Astrocyte (in vitro differentiated cells and primary cell): ENCODE results near the gene PTPRN2. TPM values are rescaled to one million over a fixed set of nuclear protein-coding genes. Genes with fewer than 3 reads are reported as not detected.

Source experiments
- DNase-seq: peaks from one replicate; pipeline ENCODE4 v3.0.0-alpha.2; 2010; ENCODE audit warnings: low read depth
- FAIRE-seq: peaks from 2 replicates; lab custom pipeline; 2011; peaks lifted over from hg19 to GRCh38; lab: Jason Lieb, UNC
- H2AFZ ChIP-seq: 2 replicates; pipeline ENCODE4 v1.6.0; 2012; ENCODE audit warnings: low read depth, low read length, inconsistent platforms
- H3K27ac ChIP-seq: 2 replicates; pipeline ENCODE4 v1.5.1; 2011; ENCODE audit warnings: low read depth, low read length, inconsistent platforms
- H3K27me3 ChIP-seq: 2 replicates; pipeline ENCODE4 v1.6.0; 2011; ENCODE audit warnings: low read length, inconsistent platforms; ENCODE audit not compliant: insufficient read depth
- H3K36me3 ChIP-seq: 2 replicates; pipeline ENCODE4 v1.5.1; 2011; ENCODE audit warnings: low read length, inconsistent platforms; ENCODE audit not compliant: insufficient read depth
- H3K4me1 ChIP-seq: 2 replicates; pipeline ENCODE4 v1.5.1; 2011; ENCODE audit warnings: low read length, inconsistent platforms; ENCODE audit not compliant: insufficient read depth
- H3K4me2 ChIP-seq: 2 replicates; pipeline ENCODE4 v1.6.0; 2012; ENCODE audit warnings: low read length, inconsistent platforms
- H3K4me3 ChIP-seq: 2 replicates; pipeline ENCODE4 v1.5.1; 2011; ENCODE audit warnings: low read depth, mild to moderate bottlenecking, low read length, inconsistent platforms; ENCODE audit not compliant: insufficient read depth
- H3K79me2 ChIP-seq: 2 replicates; pipeline ENCODE4 v1.6.0; 2012; ENCODE audit warnings: mild to moderate bottlenecking, low read length, inconsistent platforms; ENCODE audit not compliant: insufficient read depth
- H3K9ac ChIP-seq: 2 replicates; pipeline ENCODE4 v1.6.0; 2012; ENCODE audit warnings: mild to moderate bottlenecking, low read length, inconsistent platforms
- H3K9me3 ChIP-seq: 2 replicates; pipeline ENCODE4 v1.5.1; 2012; ENCODE audit warnings: low read depth, mild to moderate bottlenecking, low read length, inconsistent platforms; ENCODE audit not compliant: insufficient read depth
- H4K20me1 ChIP-seq: 2 replicates; pipeline ENCODE4 v1.6.0; 2012; ENCODE audit warnings: low read length, inconsistent platforms; ENCODE audit not compliant: insufficient read depth
- H3K27ac Mint-ChIP-seq: one replicate; pipeline ENCODE4 v1.8.0; 2021; ENCODE audit warnings: mild to moderate bottlenecking, mixed read lengths; ENCODE audit not compliant: unreplicated experiment
- H3K27me3 Mint-ChIP-seq: one replicate; pipeline ENCODE4 v1.8.0; 2021; ENCODE audit warnings: low read depth, mixed read lengths; ENCODE audit not compliant: unreplicated experiment
- H3K36me3 Mint-ChIP-seq: one replicate; pipeline ENCODE4 v1.8.0; 2021; ENCODE audit warnings: low read depth, mixed read lengths; ENCODE audit not compliant: unreplicated experiment
- H3K4me1 Mint-ChIP-seq: one replicate; pipeline ENCODE4 v1.8.0; 2021; ENCODE audit warnings: low read depth, mixed read lengths; ENCODE audit not compliant: unreplicated experiment
- H3K4me3 Mint-ChIP-seq: one replicate; pipeline ENCODE4 v1.8.0; 2021; ENCODE audit warnings: mild to moderate bottlenecking, moderate library complexity, mixed read lengths; ENCODE audit not compliant: unreplicated experiment
- H3K9me3 Mint-ChIP-seq: one replicate; pipeline ENCODE4 v1.8.0; 2021; ENCODE audit warnings: mild to moderate bottlenecking, mixed read lengths; ENCODE audit not compliant: unreplicated experiment
- CTCF ChIP-seq: IDR thresholded peaks from 2 replicates; pipeline ENCODE4 v1.5.1; 2011; ENCODE audit warnings: low read depth, mild to moderate bottlenecking, inconsistent platforms, low read length, moderate library complexity; ENCODE audit not compliant: insufficient read depth
- EZH2 ChIP-seq: IDR thresholded peaks from 2 replicates; pipeline ENCODE4 v1.6.1; 2012; ENCODE audit warnings: mild to moderate bottlenecking, low read length, inconsistent platforms; ENCODE audit not compliant: insufficient read depth
- total RNA-seq: library from RNA; stranded (reverse); gene quantifications from 2 replicates; pipeline ENCODE4 v1.2.1, GENCODE V29; 2021

Gene PTPRN2
- total RNA-seq, 1 donor from 2014 or later, result 0.09 TPM

- no peak overlapping the region for H3K27ac Mint-ChIP-seq
- H3K4me3 Mint-ChIP-seq, result no peak overlapping the region
- Histone ChIP-seq H3K27ac (no peak overlapping the region), H3K9ac (no peak overlapping the region), H4K20me1 (no peaks in the 10 kb centered on the region), H3K27me3 (no peaks in the 10 kb centered on the region), H3K4me2 (no peak overlapping the region), H3K4me3 (no peak overlapping the region), H3K79me2 (no peaks in the 10 kb centered on the region), H3K4me1 (no peaks in the 10 kb centered on the region), H2AFZ (no peak overlapping the region), H3K9me3 (peaks cover 15% of the 10 kb centered on the region), H3K36me3 (no peaks in the 10 kb centered on the region)
- H3K9me3 Mint-ChIP-seq, result peaks cover 20% of the 10 kb centered on the region
- DNase-seq (no peak), FAIRE-seq (no peak)
- no peaks in the 10 kb centered on the region for H3K36me3 Mint-ChIP-seq
- TF ChIP-seq CTCF, result no peak
- no peak for TF ChIP-seq EZH2
- H3K4me1 Mint-ChIP-seq, result no peaks in the 10 kb centered on the region
- H3K27me3 Mint-ChIP-seq, result no peaks in the 10 kb centered on the region
Observed at GRCh38 chr7:158050978-158051651, 536.5 kb downstream of the PTPRN2 start.

- Histone ChIP-seq H3K9ac (no peak overlapping the region), H3K4me3 (no peak overlapping the region), H4K20me1 (no peaks in the 10 kb centered on the region), H3K27ac (no peak overlapping the region), H3K4me2 (no peak overlapping the region), H3K27me3 (no peaks in the 10 kb centered on the region), H3K36me3 (no peaks in the 10 kb centered on the region), H3K4me1 (no peaks in the 10 kb centered on the region), H3K79me2 (no peaks in the 10 kb centered on the region), H2AFZ (no peak overlapping the region), H3K9me3 (peaks cover 15% of the 10 kb centered on the region)
- Mint-ChIP-seq H3K27me3 (no peaks in the 10 kb centered on the region), H3K4me3 (no peak overlapping the region), H3K9me3 (peaks cover 16% of the 10 kb centered on the region), H3K4me1 (no peaks in the 10 kb centered on the region), H3K36me3 (no peaks in the 10 kb centered on the region), H3K27ac (no peak overlapping the region)
- TF ChIP-seq CTCF (no peak), EZH2 (no peak)
- FAIRE-seq (no peak), DNase-seq (no peak)
Observed at GRCh38 chr7:158050441-158050977, 537.1 kb downstream of the PTPRN2 start.

DNA sequence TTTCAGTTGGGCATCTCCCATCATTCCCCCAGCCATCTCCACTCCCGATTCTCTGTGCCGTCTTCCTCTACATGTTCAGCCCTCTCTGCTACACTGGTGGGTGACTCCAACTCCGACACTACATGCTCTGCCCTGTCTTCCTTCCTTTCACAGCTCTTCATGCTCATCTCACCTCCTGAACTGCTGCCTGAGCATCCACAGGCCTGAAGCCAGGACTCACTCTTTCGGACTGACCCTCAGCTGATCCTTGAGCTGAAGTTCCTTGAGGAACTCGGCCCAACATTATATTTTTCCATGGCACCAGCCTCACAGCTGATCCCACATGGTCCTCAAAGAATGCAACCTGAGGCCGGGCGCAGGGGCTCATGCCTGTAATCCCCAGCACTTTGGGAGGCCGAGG lies 538.4 kb downstream of the PTPRN2 start:
- Histone ChIP-seq H3K27me3 (no peaks in the 10 kb centered on the region), H2AFZ (no peak overlapping the region), H3K27ac (no peak overlapping the region), H3K79me2 (no peaks in the 10 kb centered on the region), H3K9ac (no peak overlapping the region), H3K4me1 (no peaks in the 10 kb centered on the region), H4K20me1 (no peaks in the 10 kb centered on the region), H3K9me3 (peaks cover 15% of the 10 kb centered on the region), H3K36me3 (no peaks in the 10 kb centered on the region), H3K4me3 (no peak overlapping the region), H3K4me2 (no peak overlapping the region)
- no peak for TF ChIP-seq EZH2
- no peak for TF ChIP-seq CTCF
- Mint-ChIP-seq H3K36me3 (no peaks in the 10 kb centered on the region), H3K27me3 (no peaks in the 10 kb centered on the region), H3K27ac (no peak overlapping the region), H3K4me1 (no peaks in the 10 kb centered on the region), H3K4me3 (no peak overlapping the region), H3K9me3 (peaks cover 13% of the 10 kb centered on the region)
- FAIRE-seq (no peak), DNase-seq (no peak)
